Peyer's patch (tissue), 4 donors: ENCODE data around the gene OLFM3.

ENCODE experiments used
- CTCF ChIP-seq, 6 experiments: fragments of 450-650 bp in 4 of 6; fragments of 200-600 bp in 2 of 6; sonication (generic) in 1 of 6; IDR thresholded peaks; one replicate each; pipeline ENCODE4 v1.5.1; 2017 to 2019; ENCODE audit warnings: antibody characterized with exemption in 6 of 6, mild to moderate bottlenecking in 3 of 6, moderate library complexity in 1 of 6
- POLR2A ChIP-seq, 2 donors: fragments of 450-650 bp; IDR thresholded peaks; one replicate each; pipeline ENCODE4 v1.5.1; 2017; ENCODE audit warnings: antibody characterized with exemption in 2 of 2, mild to moderate bottlenecking in 2 of 2, moderate library complexity in 2 of 2

- TF ChIP-seq CTCF (IDR thresholded peaks at IDR 0.05) (no peak), POLR2A (IDR thresholded peaks at IDR 0.05) (no peak)
Measured at GRCh38 chr1:101971304-101971703, 25.4 kb downstream of the OLFM3 start.
